HG03558 (cell line): ENCODE results near the gene NFS1.
"Not testable (repeated sequence)": the region's sequence is repeated elsewhere in the genome, so short reads cannot be mapped to it uniquely, and the experiment has no call there.

Source experiments
- ATAC-seq: cut with Tn5 transposase; IDR thresholded peaks from one replicate; pipeline ENCODE4 v1.9.1; 2021; ENCODE audit warnings: moderate number of reproducible peaks; ENCODE audit not compliant: unreplicated experiment; ENCODE audit errors: extremely low read depth

The NFS1 gene

DNA sequence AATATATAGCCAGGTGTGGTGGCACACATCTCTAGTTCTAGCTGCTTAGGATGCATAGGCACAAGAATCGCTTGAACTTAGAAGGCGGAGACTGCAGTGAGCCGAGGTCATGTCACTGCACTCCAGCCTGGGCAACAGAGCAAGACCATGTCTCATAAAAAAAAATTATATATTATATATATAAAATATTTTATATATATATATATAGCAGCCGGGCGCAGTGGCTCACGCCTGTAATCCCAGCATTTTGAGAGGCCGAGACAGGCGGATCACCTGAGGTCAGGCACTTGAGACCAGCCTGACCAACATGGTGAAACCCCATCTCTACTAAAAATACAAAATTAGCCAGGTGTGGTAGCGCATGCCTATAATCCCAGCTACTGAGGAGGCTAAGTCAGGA is 13.8 kb downstream of the NFS1 start:
- ATAC-seq, result not testable (repeated sequence)

DNA sequence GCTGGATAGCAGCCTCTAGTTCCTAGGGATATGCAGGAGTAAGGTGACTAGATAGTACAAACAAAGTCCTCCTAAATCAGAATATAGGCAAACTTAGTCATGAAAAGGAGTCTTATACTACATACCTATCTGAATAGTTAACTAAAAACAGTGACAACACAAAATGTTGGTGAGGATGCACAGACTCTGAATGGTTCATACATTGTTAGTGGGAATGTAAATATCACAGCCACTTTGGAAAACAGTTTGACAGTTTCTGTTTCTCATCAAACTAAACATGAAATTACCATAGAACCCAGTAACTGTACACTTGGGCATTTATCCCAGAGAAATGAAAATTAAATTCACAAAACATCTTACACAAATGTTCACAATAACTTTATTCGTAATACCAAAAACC is 17.2 kb downstream of the NFS1 start:
- ATAC-seq, result no peak

DNA sequence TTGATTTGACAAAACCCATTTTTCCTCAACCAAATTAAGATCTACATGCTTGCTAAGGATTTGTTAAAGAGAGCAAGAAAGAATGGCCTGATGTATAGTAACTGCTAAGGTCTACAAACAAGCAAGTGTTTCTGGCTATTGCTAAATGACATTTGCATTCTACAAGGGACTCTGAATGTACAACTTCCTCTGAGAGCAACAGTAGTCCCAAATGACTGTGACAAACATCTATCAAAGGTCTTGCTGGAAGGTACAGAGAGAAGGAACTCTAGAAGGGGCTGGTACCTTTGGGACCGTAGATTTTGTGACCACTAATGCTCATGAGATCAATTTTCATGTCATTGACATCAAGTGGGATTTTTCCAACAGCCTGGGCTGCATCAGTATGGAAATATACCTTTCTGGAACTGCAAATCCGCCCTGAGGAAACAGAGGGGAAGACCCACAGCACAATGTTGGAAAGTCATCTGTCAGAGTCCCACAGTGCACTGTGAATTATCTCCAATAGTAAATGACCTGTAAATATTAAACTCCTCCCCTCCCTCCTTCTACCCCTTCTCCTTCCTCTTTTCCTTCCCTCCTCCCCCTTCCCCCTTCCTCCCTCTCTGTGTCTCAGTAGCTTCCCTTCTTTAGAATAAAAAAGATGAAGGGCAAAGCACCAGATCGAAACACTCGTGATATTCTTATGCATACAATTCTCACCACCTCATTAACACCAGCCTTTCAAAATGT is 18.5 kb downstream of the NFS1 start:
- no peak for ATAC-seq

DNA sequence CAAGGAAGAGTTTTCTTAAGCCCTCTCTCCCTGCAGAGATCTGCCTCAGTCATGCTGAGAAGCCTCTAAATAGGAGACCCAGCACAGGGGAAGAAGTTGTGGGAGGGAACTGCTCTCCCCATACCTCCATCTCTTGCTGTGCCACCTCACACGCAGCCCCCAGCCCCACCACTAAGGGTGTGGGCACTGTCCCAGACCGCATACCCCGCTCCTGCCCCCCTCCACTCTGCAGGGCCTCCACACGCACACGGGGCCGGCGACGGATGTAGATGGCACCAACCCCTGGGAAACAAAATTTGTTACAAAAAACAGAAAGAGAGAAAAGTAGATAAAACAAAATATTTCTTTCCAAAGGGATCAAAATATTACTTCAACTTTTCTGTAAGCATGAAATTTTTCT is 24.2 kb downstream of the NFS1 start:
- ATAC-seq, result no peak

DNA sequence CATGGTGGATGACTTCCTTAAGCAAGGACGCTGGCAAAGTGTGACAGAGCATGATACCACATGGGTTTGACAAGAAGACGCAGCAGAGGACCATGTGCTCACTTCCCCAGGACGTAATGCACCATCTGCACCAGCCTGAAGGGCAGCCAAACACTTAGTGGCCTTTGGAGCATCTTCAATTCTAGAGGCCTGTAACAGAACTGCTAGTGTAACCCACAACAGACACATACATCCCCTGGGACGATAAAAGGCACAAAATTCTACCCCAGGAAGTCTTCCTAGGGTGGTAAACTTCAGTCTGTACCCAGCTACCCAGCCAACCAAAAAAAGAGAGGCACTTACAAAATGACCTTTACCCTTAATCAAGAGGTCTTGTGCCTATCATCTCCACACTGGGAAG is 25.3 kb downstream of the NFS1 start:
- ATAC-seq, result no peak

DNA sequence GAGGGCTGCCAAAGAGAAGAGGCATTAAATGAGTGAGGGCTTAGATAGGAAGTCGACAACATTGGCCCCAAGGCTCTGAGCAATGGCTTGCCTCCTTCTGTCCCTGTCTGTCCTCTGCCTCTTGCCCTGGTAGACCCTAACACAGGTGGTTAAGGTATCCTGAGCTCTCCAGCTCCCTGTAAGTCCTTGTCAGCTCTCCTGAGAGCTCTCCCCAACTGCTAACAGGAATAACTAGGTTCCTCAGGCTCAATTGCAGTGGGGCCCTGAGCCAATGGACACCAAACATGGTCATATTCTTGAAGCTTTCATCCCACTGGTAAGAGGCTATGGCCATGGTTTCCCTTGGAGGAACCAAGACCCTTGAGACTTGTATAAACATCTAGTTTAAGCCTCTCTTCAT is 29.5 kb downstream of the NFS1 start:
- no peak for ATAC-seq

DNA sequence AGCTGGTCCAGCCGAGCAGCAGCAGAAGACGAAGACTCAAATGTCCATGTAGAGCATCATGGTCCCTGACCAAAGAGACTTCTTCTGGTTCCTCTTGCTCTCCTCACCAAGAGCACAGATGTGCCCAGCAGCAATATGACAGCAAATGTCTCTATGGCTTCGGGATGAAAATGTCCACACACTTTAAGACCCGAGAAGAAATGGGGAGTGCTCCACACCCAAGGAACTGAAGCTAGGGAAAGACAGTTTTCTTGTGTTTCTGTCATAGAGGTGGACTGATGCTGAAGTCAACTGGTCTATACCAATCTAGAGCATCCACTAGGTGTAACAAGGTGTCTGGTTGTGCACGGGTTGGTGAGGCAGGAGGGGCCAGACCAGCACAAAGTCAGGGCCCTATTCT is 29.9 kb downstream of the NFS1 start:
- ATAC-seq, result no peak

DNA sequence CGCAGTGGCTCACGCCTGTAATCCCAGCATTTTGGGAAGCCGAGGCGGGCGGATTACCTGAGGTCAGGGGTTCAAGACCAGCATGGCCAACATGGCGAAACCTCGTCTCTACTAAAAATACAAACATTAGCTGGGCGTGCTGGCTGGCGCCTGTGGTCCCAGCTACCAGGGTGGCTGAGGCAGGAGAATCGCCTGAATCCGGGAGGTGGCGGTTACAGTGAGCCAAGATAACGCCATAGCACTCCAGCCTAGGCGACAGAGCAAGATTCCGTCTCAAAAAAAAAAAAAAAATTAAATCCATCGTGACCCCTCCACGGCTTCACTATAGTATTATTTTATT is 33.2 kb downstream of the NFS1 start:
- no peak for ATAC-seq

DNA sequence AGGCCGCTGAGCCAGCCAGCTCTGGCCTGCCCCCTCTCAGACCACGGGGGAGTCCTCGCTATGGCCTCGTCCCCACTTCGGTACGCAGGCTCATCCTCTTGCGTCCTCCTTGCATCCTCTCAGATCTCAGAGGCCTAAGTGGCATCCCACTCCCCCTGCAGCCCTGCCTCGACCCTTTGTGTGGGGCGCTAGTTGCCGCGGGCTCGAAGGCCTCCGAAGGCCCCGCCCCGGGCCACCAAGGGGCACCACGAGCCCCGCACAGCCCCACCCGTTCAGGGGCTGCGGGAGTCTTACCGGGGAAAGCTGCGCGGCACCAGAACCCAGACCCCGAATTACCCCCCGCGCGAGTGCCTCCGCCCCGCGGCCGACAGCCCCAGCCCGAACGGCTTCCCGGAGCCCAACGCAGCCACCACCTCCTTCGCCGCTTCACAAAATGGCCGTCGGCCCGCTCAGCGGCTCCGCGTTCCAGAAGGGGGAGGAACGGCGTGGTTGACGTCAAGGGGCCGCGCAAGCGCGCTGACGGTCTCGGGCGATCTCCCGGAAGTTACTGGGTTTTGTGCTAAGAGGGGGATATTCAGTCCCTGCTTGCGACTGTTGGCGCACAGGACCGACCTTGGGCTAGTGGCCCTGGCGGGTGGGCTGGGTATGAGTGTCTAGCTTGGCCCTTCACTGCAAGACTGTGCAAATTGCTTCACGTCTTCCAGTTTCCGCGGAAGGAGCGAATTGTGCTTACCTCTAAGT is 34.5 kb downstream of the NFS1 start, which contains the start of the genes CPNE1 and RBM12:
CPNE1 (minus strand) TSS at position 435 of the 741 bp plus-strand sequence. CDS start 31,977 bp downstream, outside the sequence.
RBM12 (minus strand) TSS at position 435 of the 741 bp plus-strand sequence. CDS start 9,578 bp downstream, outside the sequence.
- ATAC-seq, result no peak

DNA sequence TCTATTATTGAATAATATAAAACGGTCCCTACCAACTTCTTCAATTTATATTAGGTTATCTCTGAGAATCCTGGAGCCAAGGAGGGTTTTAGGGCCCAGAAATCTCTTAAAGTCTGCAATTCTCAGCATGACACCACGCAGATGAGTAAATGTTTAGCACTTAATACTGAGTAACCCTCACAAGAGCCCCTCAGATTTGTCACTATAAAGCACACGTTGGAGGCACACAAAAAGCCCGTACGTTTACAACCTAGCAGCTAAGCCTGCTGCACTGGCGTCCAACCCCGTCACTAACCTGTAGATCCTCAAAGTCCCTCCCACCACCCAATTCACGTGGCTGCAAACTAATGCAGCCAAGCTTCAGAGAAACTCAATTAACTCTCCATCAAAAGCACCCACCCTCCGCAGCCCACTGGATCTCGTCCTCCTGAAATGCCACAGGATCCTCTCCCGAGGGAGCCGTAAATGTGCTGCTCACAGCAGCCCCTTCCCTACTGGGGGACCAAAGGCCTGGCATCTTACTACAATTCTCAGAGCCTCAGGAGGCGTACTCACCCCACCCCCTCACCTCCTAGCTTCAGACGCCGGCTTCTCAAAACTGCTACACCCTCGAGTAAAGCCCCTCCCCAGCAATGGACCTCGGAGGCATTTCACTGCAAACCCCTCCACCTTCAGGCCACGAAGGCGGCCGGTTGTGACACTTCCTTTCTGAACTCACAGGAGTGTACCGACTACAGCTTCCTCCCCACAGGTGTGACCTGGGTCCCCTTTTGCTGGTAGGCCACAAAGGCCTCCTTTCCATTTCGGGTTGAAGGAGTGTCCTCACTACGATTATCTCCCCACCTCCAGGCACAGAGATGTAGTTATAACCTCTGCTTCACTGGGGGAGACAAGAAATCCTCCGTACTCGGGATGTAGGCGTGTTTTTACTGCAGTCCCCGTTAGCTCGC is 35.4 kb downstream of the NFS1 start:
- no peak for ATAC-seq

DNA sequence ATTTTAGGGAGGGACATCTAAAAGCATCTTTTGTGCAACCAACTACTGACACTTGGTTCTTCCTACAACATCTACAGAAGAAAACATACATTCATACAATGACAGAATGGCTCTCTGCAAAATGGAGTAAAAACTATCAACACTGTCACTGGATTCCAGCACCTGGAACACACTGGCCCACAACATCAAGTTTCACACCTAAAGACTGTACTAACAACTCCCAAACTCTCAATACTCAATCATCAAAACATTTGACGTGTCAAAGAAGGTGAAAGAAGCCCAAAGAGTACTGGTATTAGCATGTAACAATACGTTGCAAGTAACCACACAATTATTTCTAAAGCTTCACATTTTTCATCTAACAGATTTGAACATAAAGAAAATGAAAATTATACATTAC is 36.6 kb downstream of the NFS1 start:
- no peak for ATAC-seq

DNA sequence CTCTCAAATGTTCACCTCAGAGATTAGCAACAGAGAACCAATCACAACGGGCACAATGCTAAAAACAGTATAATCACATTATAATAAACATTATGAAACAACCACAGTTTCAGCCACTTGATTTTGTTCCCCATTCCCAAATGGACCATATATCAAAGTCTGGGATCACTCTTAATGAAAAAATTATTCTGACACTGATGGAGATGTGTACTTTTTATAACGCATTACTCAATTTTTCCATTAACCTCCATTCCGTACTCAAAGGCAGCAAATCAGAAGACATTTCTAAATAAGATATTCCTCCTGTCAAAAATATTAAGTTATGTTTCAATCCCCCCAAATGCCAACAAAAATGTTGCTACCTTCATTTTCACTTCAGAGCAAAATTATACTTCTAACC is 37.2 kb downstream of the NFS1 start:
- no peak for ATAC-seq

DNA sequence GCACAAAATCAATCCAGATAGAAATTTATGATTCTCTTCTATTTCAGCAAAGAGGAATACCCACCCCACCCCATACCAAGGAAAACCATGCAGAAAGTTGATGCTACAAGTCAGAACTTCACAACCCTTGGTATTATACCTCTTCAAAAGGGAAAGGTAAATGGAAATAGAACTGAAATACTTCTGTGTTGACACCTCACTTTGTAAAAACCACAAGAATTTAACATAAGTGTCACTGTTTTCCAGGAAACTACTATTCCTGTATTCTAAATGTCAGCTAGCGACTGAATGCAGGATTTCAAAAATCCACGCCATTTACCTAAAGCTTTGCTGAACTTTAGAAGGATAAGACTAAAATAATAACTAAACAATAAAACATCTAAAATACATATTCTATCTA is 38.1 kb downstream of the NFS1 start:
- ATAC-seq, result no peak

DNA sequence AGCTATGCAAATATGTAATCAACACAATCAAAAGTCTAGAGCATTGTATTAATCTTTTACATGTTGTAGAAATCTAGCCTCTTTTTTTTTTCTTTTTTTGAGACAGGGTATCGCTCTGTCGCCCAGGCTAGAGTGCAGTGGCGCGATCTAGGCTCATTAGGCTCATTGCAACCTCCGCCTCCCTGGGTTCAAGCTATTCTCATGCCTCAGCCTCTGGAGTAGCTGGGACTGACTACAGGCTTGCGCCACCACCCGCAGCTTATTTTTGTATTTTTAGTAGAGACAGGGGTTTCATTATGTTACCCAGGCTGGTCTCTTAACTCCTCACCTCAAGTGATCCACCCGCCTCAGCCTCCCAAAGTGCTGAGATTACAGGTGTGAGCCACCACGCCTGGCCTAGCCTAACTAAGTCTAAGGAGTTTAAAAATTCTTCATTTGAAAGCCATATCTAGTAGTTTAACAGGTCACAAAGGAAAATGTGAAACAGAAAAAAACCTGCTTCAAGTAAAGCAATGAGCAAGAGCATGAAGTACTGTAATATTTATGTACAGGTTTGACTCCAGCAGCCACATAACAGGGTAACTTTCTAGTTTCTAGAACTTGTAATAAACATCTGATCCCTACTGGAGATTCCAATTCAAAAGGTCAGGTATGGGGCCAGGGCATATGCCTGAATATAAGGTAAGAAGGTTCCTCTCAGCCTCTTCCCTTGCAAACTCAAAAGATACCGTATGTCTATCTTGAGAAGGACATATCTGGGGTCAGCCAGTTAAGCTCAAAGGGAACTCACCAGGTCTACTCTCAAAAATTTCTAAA is 38.8 kb downstream of the NFS1 start:
- no peak for ATAC-seq

DNA sequence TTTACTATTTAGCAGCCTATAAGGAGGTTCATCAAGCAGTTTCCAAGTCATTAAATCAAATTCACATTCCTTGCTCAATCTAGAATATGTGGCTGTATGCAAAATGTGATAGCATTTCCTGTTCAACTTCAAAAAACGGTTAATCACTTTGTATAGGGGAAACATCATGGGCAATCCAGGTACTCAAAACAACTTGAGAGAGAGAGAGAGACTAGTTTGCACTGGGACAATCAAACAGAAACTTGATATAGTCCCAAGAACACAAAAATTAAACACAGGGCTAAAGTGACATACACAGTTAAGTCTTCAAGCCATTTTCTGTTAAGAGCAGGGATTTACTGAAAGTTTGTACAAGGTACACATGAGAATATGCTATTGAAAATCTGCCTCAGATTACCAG is 41.9 kb downstream of the NFS1 start:
- ATAC-seq, result no peak

DNA sequence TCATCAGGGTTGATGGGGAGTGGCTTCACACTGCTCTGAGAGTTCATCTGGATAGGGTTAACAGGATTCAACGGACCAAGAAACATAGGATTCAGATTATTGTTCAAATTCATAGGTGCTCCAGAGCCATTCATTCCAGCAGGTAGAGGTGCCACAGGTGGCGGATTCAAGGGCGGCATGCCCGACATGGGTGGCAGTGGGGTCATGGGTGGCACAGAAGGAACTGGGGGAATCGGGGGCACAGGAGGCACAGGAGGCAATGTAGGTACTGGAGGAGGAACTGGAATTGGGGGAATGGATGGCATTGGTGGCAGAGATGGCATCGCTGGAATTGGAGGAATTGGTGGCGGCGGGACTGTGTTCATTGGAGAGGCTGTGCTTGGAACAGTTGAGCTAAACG is 44.7 kb downstream of the NFS1 start:
- ATAC-seq, result no peak

DNA sequence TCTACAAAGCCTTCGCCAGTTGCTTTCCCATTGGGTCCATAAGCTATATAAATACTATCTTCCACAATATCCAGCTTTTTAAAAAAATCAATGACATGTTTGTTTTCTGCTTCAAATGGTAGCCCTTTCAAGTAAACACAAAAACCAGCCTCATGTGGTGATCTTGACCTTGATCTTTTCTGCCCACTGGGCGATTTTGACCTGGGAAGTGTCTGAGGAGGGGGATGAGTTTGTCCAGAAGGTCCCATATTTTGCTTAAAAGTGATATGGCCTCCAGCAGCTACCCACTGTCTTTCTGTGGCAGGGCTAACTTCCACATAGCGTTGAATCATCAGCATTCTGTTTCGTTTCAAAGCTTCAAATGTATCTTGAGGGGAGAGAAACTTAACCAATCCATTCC is 45.3 kb downstream of the NFS1 start:
- no peak for ATAC-seq

DNA sequence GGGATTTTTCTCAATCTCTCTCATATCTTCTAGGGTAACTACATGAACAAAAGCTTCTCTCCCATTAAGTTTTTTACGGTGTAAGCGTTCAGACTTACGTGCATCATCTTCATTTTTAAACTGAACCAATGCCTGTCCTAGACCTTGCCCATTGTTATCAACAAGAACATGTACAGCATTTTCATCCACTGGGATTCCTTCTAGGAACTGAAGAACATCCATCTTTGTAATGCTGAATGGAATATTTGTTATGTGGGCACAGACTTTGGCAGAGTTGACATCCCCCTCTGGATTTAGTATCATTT is 45.8 kb downstream of the NFS1 start:
- ATAC-seq, result no peak

DNA sequence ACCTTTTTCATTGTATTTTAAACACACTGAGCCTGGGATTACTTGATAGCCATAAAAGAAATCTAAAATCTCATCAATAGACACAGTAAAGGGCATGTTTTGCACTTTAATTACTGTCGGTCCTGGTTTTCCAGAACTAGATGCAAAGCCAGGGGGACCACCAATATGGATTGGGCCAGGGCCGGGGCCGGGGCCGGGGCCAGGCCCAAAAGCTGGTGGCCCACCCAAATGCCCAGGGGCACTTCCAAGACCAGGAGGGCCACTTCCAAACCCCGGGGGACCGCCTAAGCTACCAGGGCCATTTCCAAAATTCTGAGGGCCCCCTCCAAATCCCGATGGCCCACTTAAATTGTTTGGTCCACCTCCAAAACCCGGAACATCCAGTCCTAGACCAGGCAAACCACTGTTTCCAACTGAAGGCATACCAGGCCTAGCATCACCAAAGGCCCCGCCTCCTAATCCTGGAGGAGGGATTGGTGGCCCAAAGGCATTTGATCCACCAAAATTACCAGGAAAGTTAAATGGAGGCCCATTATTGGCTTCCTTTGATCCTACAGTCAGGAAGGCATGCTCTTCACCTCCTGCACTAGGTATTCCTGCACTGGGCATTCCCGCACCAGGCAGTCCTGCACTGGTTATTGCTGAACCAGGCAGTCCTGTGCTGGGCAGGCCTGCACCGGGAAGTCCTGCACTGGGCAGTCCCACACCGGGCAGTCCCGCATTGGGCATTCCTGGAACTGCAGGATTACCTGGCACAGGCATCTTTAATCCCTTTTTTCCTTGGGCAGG is 46.3 kb downstream of the NFS1 start:
- no peak for ATAC-seq
